ENCODE measurements around the gene WNT3A. TPM values are rescaled to one million over a fixed set of nuclear protein-coding genes. Genes with fewer than 3 reads are reported as not detected.

WNT3A gene
- polyA plus RNA-seq, 1 of the 3 experiments (the other 2 are of a cell fraction): not detected

- H3K4me3 ChIP-seq (ENCODE audit: low read depth in 2 of 2, low read length in 1 of 2): peak overlapping the region; percentile 98 to 99
- peak; percentile 55 for DNase-seq
- peak overlapping the region; percentile 100 for H3K4me2 ChIP-seq
- H3F3A ChIP-seq (replicated peaks; ENCODE audit: insufficient read depth): peaks cover 21% of the 10 kb centered on the region
- peak overlapping the region; percentile 80 to 84 for H3K27ac ChIP-seq (ENCODE audit: low read depth in 2 of 2, low read length in 1 of 2)
- POLR2A ChIA-PET: interaction anchor here (0.9 to 1.0 kb wide), 2 partner anchors 23 to 24 kb away, joined by 3 read pairs; no protein-coding TSS in a partner anchor
- H3K36me3 ChIP-seq (replicated peaks in 1 of 2; ENCODE audit: control insufficient read depth in 1 of 2, insufficient read depth in 2 of 2, low read length in 1 of 2): peaks cover 3 to 5% of the 10 kb centered on the region in 2 experiments
- no peaks in the 10 kb centered on the region for H3K9me3 ChIP-seq
- H3K9me2 ChIP-seq: no peaks in the 10 kb centered on the region
- peaks cover 88% of the 10 kb centered on the region for H3K79me2 ChIP-seq (ENCODE audit: insufficient read depth)
- CTCF ChIA-PET: interaction anchor here (1.0 to 1.3 kb wide), 3 partner anchors 15 to 44 kb away, joined by 3 to 6 read pairs (median 4); no protein-coding TSS in a partner anchor
- H3K4me1 ChIP-seq (ENCODE audit: control insufficient read depth in 1 of 2, insufficient read depth in 2 of 2, low read depth in 1 of 2, low read length in 1 of 2): peaks cover 34 to 37% of the 10 kb centered on the region in 2 experiments
- WGBS (ENCODE audit: low lambda C conversion rate): 3% methylated on average over 14 of the region's 79 CpGs
- TF ChIP-seq GABPA (IDR thresholded peaks at IDR 0.05; ENCODE audit: low read depth): peak; percentile 28; the same call in 1 of the 2 replicates
- 0 out of 2 replicates have a peak, but pooled peaks have one; percentile 13 for TF ChIP-seq ELF1 (IDR thresholded peaks at IDR 0.05)
- 0 out of 2 replicates have a peak, but pooled peaks have one; percentile 13 for TF ChIP-seq SIN3A (IDR thresholded peaks at IDR 0.05; ENCODE audit: borderline replicate concordance, low read depth, low read length)
- TF ChIP-seq RXRA (IDR thresholded peaks at IDR 0.05; ENCODE audit: borderline replicate concordance, low read depth): no peak
- peak overlapping the region; percentile 98 for H3K9ac ChIP-seq
- peaks cover 52% of the 10 kb centered on the region for H4K20me1 ChIP-seq (ENCODE audit: insufficient read depth)
- no peaks in the 10 kb centered on the region for H3K27me3 ChIP-seq (ENCODE audit: insufficient read depth)
- H2AFZ ChIP-seq (ENCODE audit: low read depth): no peak overlapping the region
Measured at GRCh38 chr1:228082918-228083870, 76.4 kb downstream of the WNT3A start.

GRCh38 chr1:228083871-228084278 lies 77.1 kb downstream of the WNT3A start:
- Histone ChIP-seq H3K4me3 (ENCODE audit: low read depth in 2 of 2, low read length in 1 of 2) (peak overlapping the region; percentile 98 to 99), H3K36me3 (replicated peaks in 1 of 2; ENCODE audit: control insufficient read depth in 1 of 2, insufficient read depth in 2 of 2, low read length in 1 of 2) (peaks cover 9 to 10% of the 10 kb centered on the region in 2 experiments), H3K4me2 (peak overlapping the region; percentile 100), H3K9me2 (no peaks in the 10 kb centered on the region), H4K20me1 (ENCODE audit: insufficient read depth) (peaks cover 58% of the 10 kb centered on the region), H3K27ac (ENCODE audit: low read depth in 2 of 2, low read length in 1 of 2) (peak overlapping the region; percentile 26 to 80; a peak in 3 of 4 replicates), H3K79me2 (ENCODE audit: insufficient read depth) (peaks cover 95% of the 10 kb centered on the region), H3K9me3 (no peaks in the 10 kb centered on the region), H3K9ac (peak overlapping the region; percentile 98), H3K27me3 (ENCODE audit: insufficient read depth) (no peaks in the 10 kb centered on the region), H3F3A (replicated peaks; ENCODE audit: insufficient read depth) (peaks cover 21% of the 10 kb centered on the region), H3K4me1 (ENCODE audit: control insufficient read depth in 1 of 2, insufficient read depth in 2 of 2, low read depth in 1 of 2, low read length in 1 of 2) (peaks cover 35 to 43% of the 10 kb centered on the region in 2 experiments), H2AFZ (ENCODE audit: low read depth) (no peak overlapping the region)
- 6% methylated on average over 17 of the region's 17 CpGs for WGBS (ENCODE audit: low lambda C conversion rate)
- ChIA-PET POLR2A (no interaction called here), CTCF (interaction anchor here (0.7 to 1.3 kb wide), 4 partner anchors 14 to 47 kb away, joined by 3 to 6 read pairs (median 4); no protein-coding TSS in a partner anchor)
- no peak for DNase-seq
- TF ChIP-seq GATA2 (CRISPR knock-in tag; IDR thresholded peaks at IDR 0.05): no peak
- TF ChIP-seq ZBTB33 (IDR thresholded peaks at IDR 0.05; ENCODE audit: borderline replicate concordance, low read depth): no peak
- no peak for TF ChIP-seq MEF2A (IDR thresholded peaks at IDR 0.05; ENCODE audit: borderline replicate concordance, low read depth)
- TF ChIP-seq EP300 (IDR thresholded peaks at IDR 0.05; ENCODE audit: borderline replicate concordance in 1 of 2, low read depth in 1 of 2, low read length in 1 of 2): no peak
- TF ChIP-seq EZH2phosphoT487 (IDR thresholded peaks at IDR 0.05; ENCODE audit: borderline replicate concordance, low read depth): no peak
- TF ChIP-seq JUND (IDR thresholded peaks at IDR 0.05): no peak
- no peak for TF ChIP-seq POLR2AphosphoS5 (IDR thresholded peaks at IDR 0.05; ENCODE audit: low read depth, low read length)
- no peak for TF ChIP-seq TCF12 (IDR thresholded peaks at IDR 0.05)
- no peak; the same call in 1 of the 2 replicates for TF ChIP-seq MXI1 (IDR thresholded peaks at IDR 0.05; ENCODE audit: low read depth, low read length)
- TF ChIP-seq YY1 (IDR thresholded peaks at IDR 0.05; ENCODE audit: low read depth): no peak
- TF ChIP-seq USF1 (IDR thresholded peaks at IDR 0.05; ENCODE audit: borderline replicate concordance, low read depth): no peak
- TF ChIP-seq RCOR1 (IDR thresholded peaks at IDR 0.05; ENCODE audit: low read length): no peak
- no peak for TF ChIP-seq CTCF (IDR thresholded peaks at IDR 0.05)
- TF ChIP-seq IRF3 (IDR thresholded peaks at IDR 0.05; ENCODE audit: low read depth, low read length): no peak
- TF ChIP-seq CHD2 (IDR thresholded peaks at IDR 0.05; ENCODE audit: low read length, partially characterized antibody): no peak
- TF ChIP-seq TEAD4 (IDR thresholded peaks at IDR 0.05; ENCODE audit: borderline replicate concordance, insufficient read depth): no peak
- TF ChIP-seq TAF1 (IDR thresholded peaks at IDR 0.05; ENCODE audit: borderline replicate concordance, low read depth, low read length): no peak

Measured in SK-N-SH (cell line).